H9 (cell line): ENCODE measurements around the gene AHNAK2. TPM values are rescaled to one million over a fixed set of nuclear protein-coding genes. Genes with fewer than 3 reads are reported as not detected.

Experiments used
- DNase-seq: peaks from one replicate; pipeline ENCODE4 v3.0.0-alpha.2; 2017
- H2AFZ ChIP-seq: one replicate; pipeline ENCODE4 v1.6.1; 2013; ENCODE audit warnings: mild to moderate bottlenecking, low read length, control low read depth, moderate library complexity
- H2AK5ac ChIP-seq: 2 replicates; pipeline ENCODE4 v1.6.1; 2013; ENCODE audit warnings: low read length, control low read depth, mixed read lengths; ENCODE audit not compliant: insufficient read length
- H2BK120ac ChIP-seq: one replicate; pipeline ENCODE4 v1.6.1; 2013; ENCODE audit warnings: low read depth, mild to moderate bottlenecking, low read length, control low read depth, inconsistent platforms; ENCODE audit not compliant: poor library complexity, severe bottlenecking
- H2BK12ac ChIP-seq: 2 replicates; pipeline ENCODE4 v1.6.1; 2013; ENCODE audit warnings: low read length, control low read depth, mixed read lengths, low read depth; ENCODE audit not compliant: insufficient read length
- H2BK15ac ChIP-seq: 2 replicates; pipeline ENCODE4 v1.6.1; 2013; ENCODE audit warnings: low read depth, low read length, control low read depth
- H2BK20ac ChIP-seq: one replicate; pipeline ENCODE4 v1.6.1; 2013; ENCODE audit warnings: low read depth, mild to moderate bottlenecking, low read length, control low read depth, inconsistent platforms; ENCODE audit not compliant: poor library complexity, severe bottlenecking
- H2BK5ac ChIP-seq: 2 replicates; pipeline ENCODE4 v1.6.1; 2013; ENCODE audit warnings: low read length, control low read depth, mixed read lengths; ENCODE audit not compliant: insufficient read length
- H3K14ac ChIP-seq: 2 replicates; pipeline ENCODE4 v1.6.1; 2013; ENCODE audit warnings: low read length, control low read depth; ENCODE audit not compliant: insufficient read depth
- H3K18ac ChIP-seq: 2 replicates; pipeline ENCODE4 v1.6.1; 2013; ENCODE audit warnings: low read depth, mild to moderate bottlenecking, mixed read lengths, low read length, control low read depth; ENCODE audit not compliant: insufficient read length
- H3K23ac ChIP-seq: 2 replicates; pipeline ENCODE4 v1.6.1; 2013; ENCODE audit warnings: low read length, control low read depth, mixed read lengths, low read depth; ENCODE audit not compliant: insufficient read length
- H3K23me2 ChIP-seq: 2 replicates; pipeline ENCODE4 v1.6.1; 2013; ENCODE audit warnings: low read depth, mild to moderate bottlenecking, mixed read lengths, low read length, control low read depth; ENCODE audit not compliant: insufficient read length, poor library complexity, severe bottlenecking
- H3K27ac ChIP-seq: 2 replicates; pipeline ENCODE4 v1.5.1; 2013; ENCODE audit warnings: low read length, control low read depth, mixed read lengths, low read depth; ENCODE audit not compliant: insufficient read length
- H3K27me3 ChIP-seq: 2 replicates; pipeline ENCODE4 v1.6.1; 2013; ENCODE audit warnings: low read length, control low read depth, inconsistent platforms; ENCODE audit not compliant: insufficient read depth
- H3K4ac ChIP-seq: 2 replicates; pipeline ENCODE4 v1.6.1; 2013; ENCODE audit warnings: low read depth, mild to moderate bottlenecking, control low read depth, inconsistent platforms, low read length, moderate library complexity
- H3K4me1 ChIP-seq: 2 replicates; pipeline ENCODE4 v1.6.1; 2013; ENCODE audit warnings: low read length, control low read depth, inconsistent platforms; ENCODE audit not compliant: insufficient read depth
- H3K4me2 ChIP-seq: 2 replicates; pipeline ENCODE4 v1.6.1; 2013; ENCODE audit warnings: low read length, control low read depth, mixed read lengths; ENCODE audit not compliant: insufficient read length, insufficient read depth
- H3K56ac ChIP-seq: 2 replicates; pipeline ENCODE4 v1.6.1; 2013; ENCODE audit warnings: low read depth, mild to moderate bottlenecking, mixed read lengths, low read length, control low read depth; ENCODE audit not compliant: insufficient read length
- H3K79me1 ChIP-seq: 2 replicates; pipeline ENCODE4 v1.6.1; 2013; ENCODE audit warnings: low read depth, mild to moderate bottlenecking, moderate library complexity, low read length, control low read depth, inconsistent platforms; ENCODE audit not compliant: insufficient read depth, poor library complexity, severe bottlenecking
- H3K79me2 ChIP-seq: 2 replicates; pipeline ENCODE4 v1.6.1; 2013; ENCODE audit warnings: low read length, control low read depth, inconsistent platforms; ENCODE audit not compliant: insufficient read depth
- H3K9ac ChIP-seq: 2 replicates; pipeline ENCODE4 v1.6.1; 2013; ENCODE audit warnings: low read length, control low read depth, mixed read lengths; ENCODE audit not compliant: insufficient read length; ENCODE audit errors: extremely low read depth
- H3K9me3 ChIP-seq: one replicate; pipeline ENCODE4 v1.6.1; 2013; ENCODE audit warnings: low read depth, low read length, inconsistent platforms; ENCODE audit not compliant: control insufficient read depth
- H3T11ph ChIP-seq: one replicate; pipeline ENCODE4 v1.6.1; 2013; ENCODE audit warnings: mild to moderate bottlenecking, low read length, control low read depth, inconsistent platforms
- H4K20me1 ChIP-seq: one replicate; pipeline ENCODE4 v1.6.1; 2013; ENCODE audit not compliant: control insufficient read depth, insufficient read length, insufficient read depth
- H4K5ac ChIP-seq: 2 replicates; pipeline ENCODE4 v1.6.1; 2013; ENCODE audit warnings: low read depth, mild to moderate bottlenecking, mixed read lengths, low read length, control low read depth; ENCODE audit not compliant: insufficient read length
- H4K8ac ChIP-seq: replicated peaks from 2 replicates; pipeline ENCODE4 v1.6.1; 2013; ENCODE audit warnings: low read length, control low read depth, mixed read lengths, low read depth; ENCODE audit not compliant: insufficient read length
- H4K91ac ChIP-seq: 2 replicates; pipeline ENCODE4 v1.6.1; 2013; ENCODE audit warnings: low read depth, mild to moderate bottlenecking, moderate library complexity, mixed read lengths, low read length, control low read depth; ENCODE audit not compliant: insufficient read length
- H3K27ac Mint-ChIP-seq, 3 experiments: 2 replicates in 2 of 3; 3 replicates in 1 of 3; pipeline ENCODE4 v1.8.0; 2020 to 2021; ENCODE audit warnings: mixed read lengths in 3 of 3, mild to moderate bottlenecking in 1 of 3, moderate library complexity in 1 of 3
- H3K27me3 Mint-ChIP-seq: 2 replicates; pipeline ENCODE4 v1.8.0; 2021; ENCODE audit warnings: low read depth, mild to moderate bottlenecking, moderate library complexity, mixed read lengths
- H3K36me3 Mint-ChIP-seq, 3 experiments: 2 replicates in 2 of 3; 3 replicates in 1 of 3; pipeline ENCODE4 v1.8.0; 2020 to 2021; ENCODE audit warnings: low read depth in 3 of 3, mixed read lengths in 3 of 3; ENCODE audit not compliant: insufficient read depth in 1 of 3
- H3K4me1 Mint-ChIP-seq, 2 experiments: 2 replicates each; pipeline ENCODE4 v1.8.0; 2020; ENCODE audit warnings: mixed read lengths in 2 of 2
- H3K4me3 Mint-ChIP-seq, 2 experiments: 2 replicates in 1 of 2; 3 replicates in 1 of 2; pipeline ENCODE4 v1.8.0; 2020 to 2021; ENCODE audit warnings: mild to moderate bottlenecking in 2 of 2, mixed read lengths in 2 of 2, moderate library complexity in 1 of 2
- H3K9me3 Mint-ChIP-seq, 2 experiments: 2 replicates in 1 of 2; 3 replicates in 1 of 2; pipeline ENCODE4 v1.8.0; 2020; ENCODE audit warnings: mild to moderate bottlenecking in 2 of 2, mixed read lengths in 2 of 2, moderate library complexity in 1 of 2
- CTCF ChIP-seq: fragments of 200-600 bp; sonication (generic); conservative IDR thresholded peaks from 3 replicates; pipeline ENCODE4 v1.8.0; 2021; ENCODE audit warnings: antibody characterized with exemption, mild to moderate bottlenecking
- WGBS: extraction: QIAGEN DNeasy Blood & Tissue Kit; methylation state at CpG from one replicate; pipeline ENCODE4 v1.1.7; 2013; ENCODE audit warnings: missing lambda C conversion rate, low lambda C conversion rate, mixed read lengths; ENCODE audit not compliant: insufficient read length; ENCODE audit errors: extremely low coverage; 5-methylcytosine and 5-hydroxymethylcytosine counted together
- total RNA-seq: library from RNA; stranded (reverse); gene quantifications from 2 replicates; pipeline ENCODE4 v1.2.1, GENCODE V29; 2021

The AHNAK2 gene
- total RNA-seq, 1 experiment from 2014 or later: 2.8 TPM

GRCh38 chr14:104999361-104999760, 21.2 kb upstream of the AHNAK2 start:
- Histone ChIP-seq H2AFZ (no peak overlapping the region), H3K4me2 (no peak overlapping the region), H3K23ac (no peak overlapping the region), H3K23me2 (no peaks in the 10 kb centered on the region), H3K18ac (no peak overlapping the region), H2BK5ac (no peak overlapping the region), H4K5ac (no peak overlapping the region), H3K27ac (no peak overlapping the region), H3K56ac (no peak overlapping the region), H3T11ph (no peak overlapping the region), H2BK12ac (no peak overlapping the region), H2AK5ac (no peak overlapping the region), H3K4ac (no peak overlapping the region), H3K4me1 (no peaks in the 10 kb centered on the region), H3K14ac (no peak overlapping the region), H2BK120ac (no peak overlapping the region), H2BK15ac (no peak overlapping the region), H4K91ac (no peak overlapping the region), H4K20me1 (no peaks in the 10 kb centered on the region), H3K9me3 (no peaks in the 10 kb centered on the region), H3K79me2 (no peaks in the 10 kb centered on the region), H3K9ac (no peak overlapping the region), H4K8ac (no peak overlapping the region), H2BK20ac (no peak overlapping the region), H3K27me3 (no peaks in the 10 kb centered on the region), H3K79me1 (no peaks in the 10 kb centered on the region)
- no peak for DNase-seq
- Mint-ChIP-seq H3K4me3 (no peak overlapping the region), H3K9me3 (no peaks in the 10 kb centered on the region), H3K27me3 (no peaks in the 10 kb centered on the region), H3K36me3 (peaks cover 0 to 3% (median 0%) of the 10 kb centered on the region in 3 experiments; a peak in 5 of 7 replicates), H3K27ac (no peak overlapping the region), H3K4me1 (no peaks in the 10 kb centered on the region)
- no CpG with 5 or more reads among the region's 3 CpGs for WGBS
- no peak for TF ChIP-seq CTCF
